ENCODE measurements around the gene MINDY4.

MINDY4 gene

DNA sequence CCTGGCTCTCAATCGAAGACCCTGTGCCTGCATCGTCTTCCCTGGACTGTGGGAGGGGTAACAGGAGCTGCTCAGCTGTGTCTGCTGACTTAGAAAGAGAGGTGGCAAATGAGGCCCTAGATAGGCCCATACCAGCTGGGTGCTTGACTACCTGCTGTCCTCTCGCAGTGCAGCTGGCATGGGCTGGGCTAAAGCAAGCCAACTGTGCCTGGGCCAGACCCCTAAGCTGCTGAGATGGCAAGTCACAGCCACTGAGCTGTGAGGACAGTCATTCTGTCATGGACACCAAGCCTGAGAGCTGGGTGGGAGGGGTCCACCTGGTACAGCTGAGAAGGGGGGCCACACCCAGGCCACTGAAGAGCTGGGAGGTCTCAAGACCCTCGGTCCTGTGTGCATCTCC, 94.6 kb downstream of the MINDY4 start:
- Histone ChIP-seq H3K4me1 (ENCODE audit: control insufficient read depth, insufficient read depth, low read length) (no peaks in the 10 kb centered on the region), H3K4me2 (ENCODE audit: low read length) (no peak overlapping the region), H3K9ac (ENCODE audit: low read depth, low read length) (no peak overlapping the region), H3K36me3 (ENCODE audit: insufficient read depth, low read length) (no peaks in the 10 kb centered on the region), H3K9me3 (replicated peaks; ENCODE audit: low read length) (no peaks in the 10 kb centered on the region), H3K4me3 (ENCODE audit: low read length) (no peak overlapping the region), H3K27me3 (ENCODE audit: control insufficient read depth, insufficient read depth, low read length) (no peaks in the 10 kb centered on the region)

DNA sequence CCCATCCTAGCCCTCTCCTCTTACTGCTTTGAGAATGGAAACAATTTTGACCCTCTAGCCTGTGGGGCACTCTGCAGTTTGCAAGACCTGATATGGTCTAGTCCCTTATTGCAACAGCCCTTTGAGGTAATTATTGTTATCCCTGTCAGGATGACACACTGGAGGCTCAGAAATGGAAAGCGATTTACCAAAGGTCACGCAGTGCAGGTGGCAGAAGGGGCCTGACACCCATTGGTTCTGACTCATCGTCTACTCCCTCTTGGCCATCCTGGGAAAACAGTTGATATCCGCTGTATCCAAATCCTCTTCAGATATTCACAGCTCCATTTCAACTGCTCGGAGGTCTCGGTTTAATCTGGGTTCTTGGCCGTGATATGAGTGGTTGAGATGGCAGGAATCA, 95.7 kb downstream of the MINDY4 start:
- H3K9me3 ChIP-seq (replicated peaks; ENCODE audit: low read length) = no peaks in the 10 kb centered on the region
- H3K4me3 ChIP-seq (ENCODE audit: low read length) = no peak overlapping the region

DNA sequence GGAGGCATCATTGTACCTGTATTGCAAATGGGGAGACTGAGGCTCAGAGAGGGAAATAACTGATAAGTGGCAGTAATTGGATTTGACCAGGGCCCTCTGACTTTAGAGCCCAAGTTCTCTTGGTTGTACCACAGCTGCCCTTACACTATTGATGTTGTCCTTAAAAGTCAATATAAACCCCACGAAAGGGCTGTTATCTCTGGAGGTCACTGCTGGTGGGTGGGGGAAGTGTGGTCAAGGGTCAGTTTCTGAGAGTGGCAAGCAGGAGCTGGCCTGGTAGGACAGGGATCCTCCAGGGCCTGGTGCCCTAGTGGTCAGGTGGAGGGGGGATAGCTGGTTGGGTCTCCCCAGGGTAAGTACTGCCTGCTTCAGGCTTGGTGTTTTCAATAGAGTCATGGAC, 96.3 kb downstream of the MINDY4 start:
- no peak overlapping the region for H3K4me2 ChIP-seq (ENCODE audit: low read length)
- H3K9ac ChIP-seq (ENCODE audit: low read depth, low read length) = no peak overlapping the region
- no peaks in the 10 kb centered on the region for H3K36me3 ChIP-seq (ENCODE audit: insufficient read depth, low read length)
- H3K27me3 ChIP-seq (ENCODE audit: control insufficient read depth, insufficient read depth, low read length) = no peaks in the 10 kb centered on the region
- H3K4me3 ChIP-seq (ENCODE audit: low read length) = no peak overlapping the region
- no peaks in the 10 kb centered on the region for H3K9me3 ChIP-seq (replicated peaks; ENCODE audit: low read length)
- no peaks in the 10 kb centered on the region for H3K4me1 ChIP-seq (ENCODE audit: control insufficient read depth, insufficient read depth, low read length)

More for the DNA sequence above, 95.7 kb downstream of the MINDY4 start:
- H3K27me3 ChIP-seq (ENCODE audit: control insufficient read depth, insufficient read depth, low read length) = no peaks in the 10 kb centered on the region
- H3K9ac ChIP-seq (ENCODE audit: low read depth, low read length) = no peak overlapping the region
- no peaks in the 10 kb centered on the region for H3K36me3 ChIP-seq (ENCODE audit: insufficient read depth, low read length)
- H3K4me1 ChIP-seq (ENCODE audit: control insufficient read depth, insufficient read depth, low read length) = no peaks in the 10 kb centered on the region
- H3K4me2 ChIP-seq (ENCODE audit: low read length) = no peak overlapping the region

DNA sequence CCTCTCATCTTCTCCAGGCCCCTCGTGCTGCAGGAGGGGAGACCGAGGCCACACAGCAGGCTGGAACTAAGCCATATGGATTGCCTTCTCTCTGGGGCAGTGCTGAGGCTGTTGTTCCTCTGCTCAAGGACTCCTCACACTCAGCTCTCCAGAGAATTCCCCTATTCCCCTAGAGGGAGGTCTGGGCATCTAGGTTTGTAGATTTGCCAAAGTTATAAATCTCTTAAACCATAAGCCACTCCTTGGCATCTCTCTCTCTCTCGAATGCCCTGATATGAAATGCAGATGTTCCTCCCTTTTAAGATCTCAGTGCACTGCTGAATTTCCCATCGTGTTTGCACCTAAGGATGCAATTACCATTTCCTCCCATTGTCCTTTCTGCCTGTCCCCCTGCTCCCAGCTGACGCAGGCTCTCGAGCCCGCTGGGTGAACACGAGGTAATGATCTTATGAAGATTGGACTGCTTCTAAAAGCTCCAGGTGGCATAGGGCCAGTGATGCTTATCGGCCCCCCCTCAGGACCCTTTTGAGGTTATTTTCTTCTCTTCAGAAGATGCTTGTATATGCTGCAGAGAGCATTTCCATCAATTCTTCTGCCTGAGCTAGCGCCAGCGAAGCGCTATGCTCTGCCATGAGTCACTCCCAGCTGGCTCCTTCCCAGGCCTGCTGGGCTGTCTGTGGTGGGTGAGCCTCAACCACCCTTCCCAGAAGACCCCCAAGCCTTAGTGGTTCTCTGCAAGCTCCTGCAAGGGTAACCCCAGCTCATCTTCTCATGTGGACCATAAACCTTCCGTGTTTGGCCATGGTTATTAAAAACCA, 98.8 kb downstream of the MINDY4 start:
- no peak overlapping the region for H3K9ac ChIP-seq (ENCODE audit: low read depth, low read length)
- H3K4me2 ChIP-seq (ENCODE audit: low read length) = no peak overlapping the region

DNA sequence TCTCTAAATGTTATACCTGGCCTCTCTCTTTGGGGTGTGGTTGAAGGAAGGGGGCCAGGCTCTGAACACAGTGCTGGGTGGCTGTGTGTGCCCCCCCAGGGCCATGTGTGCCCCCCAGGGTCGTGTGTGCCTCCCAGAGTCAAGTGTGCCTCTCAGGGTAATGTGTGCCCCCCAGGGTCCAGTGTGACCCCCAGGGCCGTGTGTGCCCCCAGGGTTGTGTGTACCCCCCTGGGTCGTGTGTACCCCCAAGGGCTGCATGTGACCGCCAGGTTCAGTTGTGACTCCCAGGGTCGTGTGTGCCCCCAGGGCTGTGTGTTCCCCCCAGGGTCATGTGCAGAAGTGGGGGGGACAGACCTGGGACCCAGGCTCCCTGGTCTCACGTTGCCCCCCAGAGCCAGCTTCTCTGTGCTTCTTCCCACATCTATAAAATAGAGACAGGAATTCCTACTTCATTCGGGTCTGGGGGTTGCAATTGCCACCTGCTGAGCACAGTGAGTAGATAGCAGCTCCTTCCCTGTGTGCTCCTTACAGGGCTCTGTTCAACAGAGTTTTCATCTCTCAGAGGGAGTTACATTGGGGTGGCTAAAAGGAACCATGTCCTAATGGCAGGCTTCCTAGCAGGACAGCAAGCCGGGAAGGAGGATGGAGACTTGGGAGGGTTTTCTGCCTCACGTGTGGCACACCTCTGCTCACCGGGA, 99.8 kb downstream of the MINDY4 start:
- Histone ChIP-seq H3K27me3 (ENCODE audit: control insufficient read depth, insufficient read depth, low read length) (no peaks in the 10 kb centered on the region), H3K36me3 (ENCODE audit: insufficient read depth, low read length) (no peaks in the 10 kb centered on the region), H3K4me3 (ENCODE audit: low read length) (no peak overlapping the region), H3K9me3 (replicated peaks; ENCODE audit: low read length) (no peaks in the 10 kb centered on the region), H3K4me2 (ENCODE audit: low read length) (no peak overlapping the region), H3K9ac (ENCODE audit: low read depth, low read length) (no peak overlapping the region), H3K4me1 (ENCODE audit: control insufficient read depth, insufficient read depth, low read length) (no peaks in the 10 kb centered on the region)

More for the DNA sequence above, 98.8 kb downstream of the MINDY4 start:
- Histone ChIP-seq H3K27me3 (ENCODE audit: control insufficient read depth, insufficient read depth, low read length) (no peaks in the 10 kb centered on the region), H3K9me3 (replicated peaks; ENCODE audit: low read length) (no peaks in the 10 kb centered on the region), H3K4me1 (ENCODE audit: control insufficient read depth, insufficient read depth, low read length) (no peaks in the 10 kb centered on the region), H3K4me3 (ENCODE audit: low read length) (no peak overlapping the region), H3K36me3 (ENCODE audit: insufficient read depth, low read length) (no peaks in the 10 kb centered on the region)

DNA sequence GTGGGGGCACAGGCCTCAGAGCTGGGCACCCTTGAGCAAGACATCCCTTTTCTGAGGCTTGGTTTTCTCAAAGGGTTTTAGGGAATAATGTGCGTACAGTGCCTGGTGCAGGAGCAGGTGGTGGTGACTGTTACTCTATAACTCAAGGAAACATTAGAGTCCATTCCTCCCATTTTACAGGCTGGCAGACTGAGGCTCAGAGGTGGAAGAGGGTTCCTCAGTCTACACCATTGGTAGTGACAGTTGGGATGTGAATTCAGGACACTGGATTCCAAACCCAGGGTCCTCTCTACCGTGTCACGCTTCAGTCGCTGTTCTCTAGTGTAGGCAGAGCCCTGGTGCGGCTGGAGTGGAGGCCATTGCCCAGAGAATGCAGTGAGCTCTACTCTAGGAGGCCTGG, 100.4 kb downstream of the MINDY4 start:
- no peak overlapping the region for H3K4me3 ChIP-seq (ENCODE audit: low read length)
- H3K4me2 ChIP-seq (ENCODE audit: low read length) = no peak overlapping the region
- no peak overlapping the region for H3K9ac ChIP-seq (ENCODE audit: low read depth, low read length)
- H3K27me3 ChIP-seq (ENCODE audit: control insufficient read depth, insufficient read depth, low read length) = no peaks in the 10 kb centered on the region
- no peaks in the 10 kb centered on the region for H3K36me3 ChIP-seq (ENCODE audit: insufficient read depth, low read length)
- no peaks in the 10 kb centered on the region for H3K9me3 ChIP-seq (replicated peaks; ENCODE audit: low read length)
- no peaks in the 10 kb centered on the region for H3K4me1 ChIP-seq (ENCODE audit: control insufficient read depth, insufficient read depth, low read length)

DNA sequence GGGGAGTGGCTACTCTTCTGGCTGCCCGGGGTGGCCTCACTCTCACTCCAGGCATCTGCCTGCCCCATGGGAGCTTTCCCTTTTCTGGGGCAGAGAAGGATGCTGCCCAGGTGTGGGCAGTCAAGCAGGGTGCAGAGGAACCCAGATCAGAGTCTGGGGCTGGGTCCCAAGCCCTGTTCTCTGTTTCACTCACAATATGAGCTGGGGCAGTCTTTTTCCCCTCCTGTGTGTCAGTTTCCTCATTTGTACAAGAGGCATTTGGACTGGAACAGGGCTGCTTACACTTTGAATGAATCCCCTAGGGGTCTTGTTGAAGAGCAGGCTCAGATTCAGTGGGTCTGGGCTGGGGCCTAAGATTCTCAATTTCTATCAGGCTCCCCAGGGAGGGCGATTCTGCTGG, 102.0 kb downstream of the MINDY4 start:
- Histone ChIP-seq H3K4me3 (ENCODE audit: low read length) (no peak overlapping the region), H3K4me1 (ENCODE audit: control insufficient read depth, insufficient read depth, low read length) (no peaks in the 10 kb centered on the region), H3K36me3 (ENCODE audit: insufficient read depth, low read length) (no peaks in the 10 kb centered on the region), H3K9ac (ENCODE audit: low read depth, low read length) (no peak overlapping the region), H3K27me3 (ENCODE audit: control insufficient read depth, insufficient read depth, low read length) (no peaks in the 10 kb centered on the region), H3K4me2 (ENCODE audit: low read length) (no peak overlapping the region), H3K9me3 (replicated peaks; ENCODE audit: low read length) (no peaks in the 10 kb centered on the region)

DNA sequence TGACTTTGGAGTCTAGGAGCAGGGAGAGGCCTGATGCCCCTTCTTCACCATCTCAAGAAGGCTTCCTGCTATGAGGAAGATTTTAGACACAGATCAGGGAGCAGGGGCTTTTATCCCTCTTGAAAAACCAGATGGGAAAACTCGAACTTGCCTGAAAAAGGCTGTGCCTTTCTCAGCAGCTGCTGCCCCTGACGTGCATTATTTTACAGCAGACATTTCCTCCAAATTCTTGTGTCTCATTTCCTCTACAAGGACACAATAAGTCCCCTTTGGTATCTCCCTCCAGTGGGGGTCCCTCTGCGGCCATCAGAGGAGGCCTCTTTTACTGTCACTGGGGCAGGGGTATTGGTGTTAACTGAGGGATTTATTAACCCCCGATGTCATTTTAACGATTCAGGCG, 102.4 kb downstream of the MINDY4 start:
- Histone ChIP-seq H3K4me3 (ENCODE audit: low read length) (no peak overlapping the region), H3K9me3 (replicated peaks; ENCODE audit: low read length) (no peaks in the 10 kb centered on the region), H3K4me2 (ENCODE audit: low read length) (no peak overlapping the region), H3K9ac (ENCODE audit: low read depth, low read length) (no peak overlapping the region), H3K36me3 (ENCODE audit: insufficient read depth, low read length) (no peaks in the 10 kb centered on the region), H3K27me3 (ENCODE audit: control insufficient read depth, insufficient read depth, low read length) (peaks cover 2% of the 10 kb centered on the region), H3K4me1 (ENCODE audit: control insufficient read depth, insufficient read depth, low read length) (no peaks in the 10 kb centered on the region)

DNA sequence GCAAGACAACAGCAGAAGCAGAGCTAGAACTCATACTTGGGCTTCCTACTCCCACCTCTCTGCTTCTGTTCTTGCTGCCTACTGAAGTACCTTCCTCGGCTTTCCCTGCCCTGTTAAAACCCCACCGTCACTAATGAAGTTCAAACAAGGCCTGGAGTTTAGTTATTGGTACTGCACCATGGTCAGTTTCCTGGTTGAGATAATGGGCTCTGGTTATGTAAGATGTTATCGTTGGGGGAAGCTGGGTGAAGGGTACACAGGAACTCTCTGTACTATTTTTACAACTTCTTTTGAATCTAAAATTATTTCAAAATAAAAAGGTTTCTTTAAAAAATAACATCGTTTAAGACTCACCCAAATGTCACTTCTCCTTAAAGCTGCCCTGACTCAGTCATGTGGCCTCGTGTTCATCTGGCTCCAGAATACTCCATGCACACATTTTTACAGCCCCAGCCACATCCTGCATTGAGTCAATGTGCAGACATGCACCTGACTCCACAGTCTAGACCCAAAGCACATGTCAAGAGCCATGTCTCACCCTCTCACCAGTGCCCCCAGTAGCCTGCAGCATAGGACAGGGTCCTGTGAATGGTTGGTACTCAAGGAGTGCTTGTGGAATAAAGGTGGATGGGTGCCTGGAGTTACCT, 103.6 kb downstream of the MINDY4 start:
- Histone ChIP-seq H3K36me3 (ENCODE audit: insufficient read depth, low read length) (no peaks in the 10 kb centered on the region), H3K4me1 (ENCODE audit: control insufficient read depth, insufficient read depth, low read length) (no peaks in the 10 kb centered on the region), H3K4me3 (ENCODE audit: low read length) (no peak overlapping the region), H3K9ac (ENCODE audit: low read depth, low read length) (no peak overlapping the region), H3K27me3 (ENCODE audit: control insufficient read depth, insufficient read depth, low read length) (peaks cover 8% of the 10 kb centered on the region), H3K9me3 (replicated peaks; ENCODE audit: low read length) (no peaks in the 10 kb centered on the region), H3K4me2 (ENCODE audit: low read length) (no peak overlapping the region)

DNA sequence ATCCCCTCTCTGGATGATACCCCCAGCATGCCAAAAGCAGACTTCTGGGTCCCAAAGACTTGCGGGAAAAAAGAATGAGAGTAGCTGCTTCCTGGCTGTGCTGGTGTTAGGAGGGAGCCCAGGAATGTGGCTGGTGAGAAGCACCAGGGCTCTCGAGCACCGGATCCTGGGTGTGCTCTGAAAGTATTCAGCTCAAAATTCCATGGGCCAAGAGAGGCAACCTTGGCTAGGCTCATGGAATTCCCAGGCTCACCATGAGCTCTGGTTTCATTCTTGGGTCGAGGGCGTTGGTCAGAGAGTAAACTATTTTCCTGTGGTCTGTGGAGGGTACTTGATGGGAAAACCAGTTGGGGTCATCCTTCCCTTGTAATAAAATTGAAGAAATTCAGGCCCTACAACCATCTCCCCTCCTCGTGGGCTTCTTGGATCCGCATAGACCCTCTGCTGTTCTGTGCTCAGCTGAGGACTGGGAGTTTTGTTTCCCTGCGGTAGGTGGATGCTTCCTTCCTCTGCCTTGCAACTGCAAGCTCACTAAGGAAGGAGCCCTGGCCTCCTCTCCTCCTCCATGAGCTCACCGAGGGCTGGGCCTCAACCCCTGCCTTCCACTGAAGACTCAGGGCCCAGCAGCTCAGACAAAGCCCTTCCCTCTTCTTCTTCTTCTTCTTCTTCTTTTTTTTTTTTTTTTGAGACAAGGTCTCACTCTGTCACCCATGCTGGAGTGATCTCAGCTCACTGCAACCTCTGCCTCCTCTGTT, 106.0 kb downstream of the MINDY4 start:
- Histone ChIP-seq H3K4me3 (ENCODE audit: low read length) (no peak overlapping the region), H3K9ac (ENCODE audit: low read depth, low read length) (no peak overlapping the region), H3K4me2 (ENCODE audit: low read length) (no peak overlapping the region), H3K4me1 (ENCODE audit: control insufficient read depth, insufficient read depth, low read length) (no peaks in the 10 kb centered on the region), H3K9me3 (replicated peaks; ENCODE audit: low read length) (no peaks in the 10 kb centered on the region), H3K36me3 (ENCODE audit: insufficient read depth, low read length) (no peaks in the 10 kb centered on the region), H3K27me3 (ENCODE audit: control insufficient read depth, insufficient read depth, low read length) (peaks cover 10% of the 10 kb centered on the region)

DNA sequence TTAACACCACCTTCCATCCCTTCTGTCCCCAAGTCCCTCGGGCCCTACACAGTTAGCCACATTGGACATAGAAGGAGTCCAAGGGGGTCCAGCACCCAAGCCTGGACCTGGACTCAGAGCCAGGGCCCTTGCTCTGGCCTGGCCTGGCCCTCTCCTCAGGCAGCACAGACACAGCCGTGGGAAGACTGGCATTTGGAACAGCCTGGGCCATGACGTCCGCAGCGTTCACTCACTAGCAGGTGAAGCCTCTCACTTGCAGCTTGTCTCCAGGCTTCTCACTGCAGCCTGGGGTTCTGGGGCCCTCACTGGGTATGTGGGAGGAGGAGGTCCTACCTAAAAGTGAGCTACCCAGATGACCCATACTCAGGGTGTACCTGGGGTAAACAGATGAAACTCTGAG, 106.8 kb downstream of the MINDY4 start:
- Histone ChIP-seq H3K36me3 (ENCODE audit: insufficient read depth, low read length) (no peaks in the 10 kb centered on the region), H3K27me3 (ENCODE audit: control insufficient read depth, insufficient read depth, low read length) (peaks cover 10% of the 10 kb centered on the region), H3K4me2 (ENCODE audit: low read length) (no peak overlapping the region), H3K4me3 (ENCODE audit: low read length) (no peak overlapping the region), H3K4me1 (ENCODE audit: control insufficient read depth, insufficient read depth, low read length) (no peaks in the 10 kb centered on the region), H3K9me3 (replicated peaks; ENCODE audit: low read length) (no peaks in the 10 kb centered on the region), H3K9ac (ENCODE audit: low read depth, low read length) (no peak overlapping the region)

Data from skeletal muscle satellite cell (primary cell).